K562 (cell line): ENCODE measurements around the gene PADI1. TPM values are rescaled to one million over a fixed set of nuclear protein-coding genes. Genes with fewer than 3 reads are reported as not detected.

ENCODE experiments used
- ATAC-seq: fragments of 200-7000 bp; cut with Tn5 transposase; 3 replicates; pipeline ENCODE4 v1.9.1; 2020; ENCODE audit warnings: moderate library complexity
- BruUV-seq: library from RNA; stranded (reverse); fragments of 400-500 nt; replicated peaks from 2 replicates; lab custom pipeline; 2021; lab: Mats Ljungman, UMichigan
- CTCF ChIA-PET: fragments of 300-600 bp; formaldehyde crosslinking; extraction: SDS; loops from one replicate; lab custom pipeline; 2021; ENCODE audit warnings: low intra/inter-chr PET ratio; lab: Yijun Ruan, JAX
- POLR2A ChIA-PET: fragments of 300-600, 350-650 bp; sonication (Branson Sonifier 250); formaldehyde crosslinking; extraction: SDS; loops from one replicate; lab custom pipeline; 2021; ENCODE audit warnings: antibody characterized with exemption, inconsistent platforms; lab: Yijun Ruan, JAX
- DNase-seq, 4 experiments: peaks; one replicate each; pipeline versions ENCODE4 v3.0.0 to v3.0.0-alpha.2; 2011 to 2018; ENCODE audit warnings: low spot score in 3 of 4, mixed read lengths in 3 of 4; ENCODE audit errors: extremely low read depth in 1 of 4
- FAIRE-seq: peaks from 2 replicates; lab custom pipeline; 2011; peaks lifted over from hg19 to GRCh38; lab: Jason Lieb, UNC
- H2AFZ ChIP-seq: 2 replicates; pipeline ENCODE4 v1.6.0; 2011; ENCODE audit warnings: low read depth, low read length, control low read depth, inconsistent platforms
- H3K27ac ChIP-seq: fragments of 200-600 bp; 3 replicates; pipeline ENCODE4 v1.8.0; 2011; ENCODE audit warnings: low read depth, mild to moderate bottlenecking, control low read depth, inconsistent platforms, low read length, moderate library complexity, mixed read lengths; ENCODE audit errors: extremely low read depth
- H3K27me3 ChIP-seq, 2 experiments: fragments of 300-600 bp in 1 of 2; 2 replicates in 1 of 2; 3 replicates in 1 of 2; pipeline versions ENCODE4 v1.6.0 to v1.8.0; 2011; ENCODE audit warnings: inconsistent platforms in 2 of 2, low read length in 2 of 2, mild to moderate bottlenecking in 1 of 2, mixed read lengths in 1 of 2, moderate library complexity in 1 of 2; ENCODE audit not compliant: control insufficient read depth in 2 of 2, insufficient read depth in 2 of 2
- H3K36me3 ChIP-seq: fragments of 300-600 bp; 3 replicates; pipeline ENCODE4 v1.8.0; 2011; ENCODE audit warnings: mild to moderate bottlenecking, low read length, inconsistent platforms; ENCODE audit not compliant: control insufficient read depth, insufficient read depth
- H3K4me1 ChIP-seq, 2 experiments: fragments of 200-600 bp in 1 of 2; replicated peaks in 1 of 2; 2 replicates in 1 of 2; 3 replicates in 1 of 2; pipeline versions ENCODE4 v1.5.1 to v1.8.0; 2011; ENCODE audit warnings: inconsistent platforms in 2 of 2, low read length in 2 of 2, mild to moderate bottlenecking in 1 of 2, mixed read lengths in 1 of 2, moderate library complexity in 1 of 2; ENCODE audit not compliant: control insufficient read depth in 2 of 2, insufficient read depth in 2 of 2
- H3K4me2 ChIP-seq: 2 replicates; pipeline ENCODE4 v1.6.1; 2011; ENCODE audit warnings: low read length, control low read depth, inconsistent platforms, mixed read lengths; ENCODE audit not compliant: insufficient read depth
- H3K4me3 ChIP-seq: fragments of 200-600 bp; sonication (generic), shearing (Covaris generic); 2 replicates; pipeline ENCODE4 v1.5.1; 2016; ENCODE audit warnings: control low read depth, inconsistent platforms
- H3K79me2 ChIP-seq: fragments of 200-600 bp; 3 replicates; pipeline ENCODE4 v1.8.0; 2011; ENCODE audit warnings: low read length, inconsistent platforms; ENCODE audit not compliant: control insufficient read depth, insufficient read depth
- H3K9ac ChIP-seq, 2 experiments: 2 replicates each; pipeline versions ENCODE4 v1.6.0 to v1.6.1; 2011; ENCODE audit warnings: low read depth in 2 of 2, low read length in 2 of 2, control low read depth in 1 of 2, inconsistent platforms in 1 of 2, mild to moderate bottlenecking in 1 of 2, mixed read lengths in 1 of 2; ENCODE audit not compliant: insufficient read depth in 1 of 2
- H3K9me1 ChIP-seq: one replicate; pipeline ENCODE4 v1.6.0; 2011; ENCODE audit warnings: inconsistent platforms, mild to moderate bottlenecking, low read length, moderate library complexity; ENCODE audit not compliant: control insufficient read depth, insufficient read depth
- H3K9me3 ChIP-seq: replicated peaks from 2 replicates; pipeline ENCODE4 v1.5.1; 2011; ENCODE audit warnings: low read depth, low read length, inconsistent platforms; ENCODE audit not compliant: control insufficient read depth, insufficient read depth
- H4K20me1 ChIP-seq: replicated peaks from 2 replicates; pipeline ENCODE4 v1.6.1; 2011; ENCODE audit warnings: low read length, inconsistent platforms, mixed read lengths; ENCODE audit not compliant: control insufficient read depth, insufficient read depth
- ARID3A ChIP-seq: IDR thresholded peaks from 2 replicates; pipeline ENCODE4 v1.6.1; 2012; ENCODE audit warnings: low read depth, low read length, improper control_type of control experiment, borderline replicate concordance
- CHD1 ChIP-seq: fragments of 200-600 bp; sonication (generic); IDR thresholded peaks from one replicate; pipeline ENCODE4 v1.6.1; 2012; ENCODE audit warnings: mild to moderate bottlenecking, moderate library complexity, low read length, inconsistent platforms
- DDX20 ChIP-seq: fragments of 450-650 bp; IDR thresholded peaks from 2 replicates; pipeline ENCODE4 v1.6.1; 2016; ENCODE audit warnings: missing genetic modification characterization, low read depth, mild to moderate bottlenecking, missing compliant biosample characterization, moderate library complexity
- ELF4 ChIP-seq: fragments of 450-650 bp; formaldehyde crosslinking; IDR thresholded peaks from 2 replicates; pipeline ENCODE4 v1.4.0; 2022; ENCODE audit warnings: missing genetic modification characterization
- EZH2 ChIP-seq: IDR thresholded peaks from 2 replicates; pipeline ENCODE4 v1.6.1; 2012; ENCODE audit warnings: low read depth, mild to moderate bottlenecking, inconsistent platforms, low read length, borderline replicate concordance
- MCM5 ChIP-seq: fragments of 450-650 bp; IDR thresholded peaks from 2 replicates; pipeline ENCODE4 v1.6.1; 2016; ENCODE audit warnings: low read depth
- NCOA2 ChIP-seq, 2 experiments: fragments of 450-650 bp; IDR thresholded peaks; 2 replicates each; pipeline ENCODE4 v1.6.1; 2018; ENCODE audit warnings: mild to moderate bottlenecking in 2 of 2, moderate library complexity in 1 of 2; ENCODE audit not compliant: partially characterized antibody in 2 of 2
- NR2C1 ChIP-seq, 2 experiments: fragments of 450-650 bp; IDR thresholded peaks; 2 replicates each; pipeline ENCODE4 v1.6.1; 2017; ENCODE audit warnings: mild to moderate bottlenecking in 2 of 2, antibody characterized with exemption in 1 of 2, inconsistent platforms in 1 of 2, missing compliant biosample characterization in 1 of 2, missing genetic modification characterization in 1 of 2
- PATZ1 ChIP-seq: fragments of 250-450 bp; sonication (Bioruptor Pico); IDR thresholded peaks from 2 replicates; pipeline ENCODE4 v1.5.0; 2020; ENCODE audit warnings: mild to moderate bottlenecking, borderline replicate concordance
- POLR2B ChIP-seq: fragments of 450-650 bp; IDR thresholded peaks from 2 replicates; pipeline ENCODE4 v1.6.1; 2018; ENCODE audit warnings: low read depth; ENCODE audit not compliant: partially characterized antibody
- SAP30 ChIP-seq: fragments of 200-600 bp; sonication (generic); IDR thresholded peaks from 2 replicates; pipeline ENCODE4 v1.6.1; 2012; ENCODE audit warnings: borderline replicate concordance, low read depth, mild to moderate bottlenecking, moderate library complexity, low read length, control low read depth, inconsistent platforms; ENCODE audit not compliant: insufficient read depth, poor library complexity, severe bottlenecking
- SIN3B ChIP-seq: fragments of 450-650 bp; IDR thresholded peaks from 2 replicates; pipeline ENCODE4 v1.6.1; 2017; ENCODE audit warnings: low read depth, mild to moderate bottlenecking, moderate library complexity
- SMARCB1 ChIP-seq: IDR thresholded peaks from 2 replicates; pipeline ENCODE4 v1.6.1; 2011; ENCODE audit warnings: improper control_type of control experiment, low read depth; ENCODE audit not compliant: insufficient read length
- ZMIZ1 ChIP-seq, 2 experiments: fragments of 150-350 bp in 1 of 2; IDR thresholded peaks; 2 replicates each; pipeline ENCODE4 v1.6.1; 2012 to 2016; ENCODE audit warnings: low read depth in 2 of 2, low read length in 2 of 2, mild to moderate bottlenecking in 1 of 2, moderate library complexity in 1 of 2
- ZNF124 ChIP-seq: sonication (generic); formaldehyde crosslinking; IDR thresholded peaks from 2 replicates; pipeline ENCODE4 v1.8.1; 2022; ENCODE audit warnings: missing genetic modification reagents
- ZNF24 ChIP-seq: fragments of 450-650 bp; IDR thresholded peaks from 2 replicates; pipeline ENCODE4 v1.6.1; 2016
- WGBS: fragments of 100-300 bp; shearing (Covaris generic); methylation state at CpG from one replicate; pipeline ENCODE4 v1.1.6; 2016; ENCODE audit warnings: low coverage, mixed read lengths; ENCODE audit not compliant: insufficient coverage; ENCODE audit errors: missing lambda C conversion rate; 5-methylcytosine and 5-hydroxymethylcytosine counted together
- in situ Hi-C: fragments of 300-500 bp; cut with MboI; formaldehyde crosslinking; loops from 4 replicates; pipeline ENCODE4 v1.15.0; 2018; ENCODE audit warnings: inconsistent platforms, mixed read lengths
- intact Hi-C: fragments of 100-400 bp; cut with micrococcal nuclease; formaldehyde crosslinking; loops from 2 replicates; pipeline ENCODE4 v1.14.2; 2022
- polyA plus RNA-seq, 8 experiments: library from polyadenylated mRNA; depleted of rRNA in 4 of 8; stranded (reverse) in 5 of 8; unstranded in 3 of 8; fragments of >200 nt; fragmentation: Nextera tagmentation in 2 of 8; fragmentation: Illumina TruSeq in 1 of 8; extraction: Ambion mirVana in 2 of 8; extraction: Trizol in 1 of 8; gene quantifications; 2 replicates each; pipeline versions ENCODE4 v1.2.1 to v1.2.3, GENCODE V29; 2011 to 2014; ENCODE audit warnings: inconsistent platforms in 1 of 8, missing spikeins in 1 of 8
- total RNA-seq, 7 experiments: library from RNA; depleted of rRNA in 6 of 7; stranded (reverse); fragments of >200 nt in 6 of 7; fragmentation: Illumina TruSeq in 2 of 7; extraction: Trizol in 2 of 7; gene quantifications; 2 replicates each; pipeline versions ENCODE4 v1.2.1 to v1.2.3, GENCODE V29; 2011 to 2021; ENCODE audit warnings: low replicate concordance in 1 of 7

PADI1 gene
- total and polyA plus RNA-seq, 9 of the 15 experiments (the other 6 are each of a cell fraction or from before 2014, with no cell fraction given): not detected

- Histone ChIP-seq H3K27ac (no peak overlapping the region), H2AFZ (no peak overlapping the region), H3K36me3 (no peaks in the 10 kb centered on the region), H3K9me1 (no peaks in the 10 kb centered on the region), H3K9ac (no peak overlapping the region), H3K4me2 (no peak overlapping the region), H4K20me1 (no peaks in the 10 kb centered on the region), H3K79me2 (no peaks in the 10 kb centered on the region), H3K9me3 (no peaks in the 10 kb centered on the region), H3K4me1 (peaks cover under 1 to 4% of the 10 kb centered on the region in 2 experiments; a peak in 3 of 5 replicates), H3K4me3 (no peak overlapping the region), H3K27me3 (peaks cover 0 to 20% of the 10 kb centered on the region in 2 experiments; a peak in 1 of 5 replicates)
- no peak for DNase-seq
- intact Hi-C loops (no loop called here), in situ Hi-C loops (no loop called here)
- no peak for ATAC-seq
- no peak for FAIRE-seq
- WGBS: under 1% methylated on average over 6 of the region's 6 CpGs
- ChIA-PET POLR2A (interaction anchor here (0.6 kb wide), 1 partner anchor 20 kb away, joined by 3 read pairs; no protein-coding TSS in a partner anchor), CTCF (no interaction called here)
- BruUV-seq: no TSS peak
- TF ChIP-seq ZMIZ1 (IDR thresholded peaks at IDR 0.05; ENCODE audit: low read depth in 2 of 2, low read length in 2 of 2) (no peak), NCOA2 (IDR thresholded peaks at IDR 0.05; ENCODE audit: partially characterized antibody in 2 of 2) (no peak), ARID3A (no peak), SAP30 (no peak), SMARCB1 (no peak), SIN3B (no peak), ELF4 (CRISPR knock-in tag) (no peak), POLR2B (no peak), DDX20 (tag) (no peak), ZNF124 (CRISPR knock-in tag) (no peak), NR2C1 (IDR thresholded peaks at IDR 0.05) (no peak), NR2C1 (tag; IDR thresholded peaks at IDR 0.05) (no peak), EZH2 (no peak), PATZ1 (CRISPR knock-in tag) (no peak), MCM5 (no peak), ZNF24 (no peak), CHD1 (no peak)
Observed at GRCh38 chr1:17187051-17187450, 17.9 kb upstream of the PADI1 start.
